HCT116 (cell line): Measurements from ENCODE around the gene IL17REL.

Source experiments
- CEBPB ChIP-seq: IDR thresholded peaks from 2 replicates; pipeline ENCODE4 v1.6.1; 2012; ENCODE audit warnings: low read depth
- EGR1 ChIP-seq: IDR thresholded peaks from 2 replicates; pipeline ENCODE4 v1.6.1; 2012; ENCODE audit warnings: low read depth
- EZH2 ChIP-seq: fragments of 200-600 bp; sonication (generic); IDR thresholded peaks from 2 replicates; pipeline ENCODE4 v1.6.1; 2017; ENCODE audit warnings: antibody characterized with exemption, mixed run types
- EZH2phosphoT487 ChIP-seq: fragments of 200-600 bp; IDR thresholded peaks from 2 replicates; pipeline ENCODE4 v1.6.1; 2018; ENCODE audit warnings: antibody characterized with exemption, borderline replicate concordance
- JUND ChIP-seq: IDR thresholded peaks from 2 replicates; pipeline ENCODE4 v1.6.1; 2012
- POLR2A ChIP-seq: IDR thresholded peaks from 2 replicates; pipeline ENCODE4 v1.7.0; 2011; ENCODE audit warnings: borderline replicate concordance; ENCODE audit not compliant: insufficient read depth, insufficient read length; ENCODE audit errors: extremely low read depth
- POLR2AphosphoS5 ChIP-seq: IDR thresholded peaks from 2 replicates; pipeline ENCODE4 v1.6.1; 2011; ENCODE audit warnings: mild to moderate bottlenecking, low read depth, low read length, moderate library complexity
- SIN3A ChIP-seq: IDR thresholded peaks from 2 replicates; pipeline ENCODE4 v1.6.1; 2012; ENCODE audit warnings: low read depth
- YY1 ChIP-seq: IDR thresholded peaks from 2 replicates; pipeline ENCODE4 v1.6.1; 2011; ENCODE audit warnings: low read length, low read depth, moderate library complexity, mild to moderate bottlenecking; ENCODE audit not compliant: insufficient replicate concordance; ENCODE audit errors: extremely low read depth
- ZFX ChIP-seq: fragments of 450-650 bp; IDR thresholded peaks from 2 replicates; pipeline ENCODE4 v1.6.1; 2017
- TF ChIP-seq, protein P1 (sequence below), 3 experiments: fragments of 200-600 bp in 1 of 3; sonication (generic) in 1 of 3; IDR thresholded peaks in 2 of 3; conservative IDR thresholded peaks in 1 of 3; 2 replicates each; pipeline ENCODE4 v1.5.1; 2012 to 2017; ENCODE audit warnings: low read depth in 2 of 3, low read length in 2 of 3, antibody characterized with exemption in 1 of 3, borderline replicate concordance in 1 of 3, control low read depth in 1 of 3, mild to moderate bottlenecking in 1 of 3, mixed read lengths in 1 of 3, mixed run types in 1 of 3, moderate library complexity in 1 of 3; ENCODE audit not compliant: insufficient read depth in 1 of 3
- TF ChIP-seq, protein P2 (sequence below): IDR thresholded peaks from 2 replicates; pipeline ENCODE4 v1.6.1; 2012
- TF ChIP-seq, protein P3 (sequence below): IDR thresholded peaks from 2 replicates; pipeline ENCODE4 v1.6.1; 2012; ENCODE audit warnings: low read depth
- TF ChIP-seq, protein P4 (sequence below): IDR thresholded peaks from 2 replicates; pipeline ENCODE4 v1.6.1; 2012

DNA sequence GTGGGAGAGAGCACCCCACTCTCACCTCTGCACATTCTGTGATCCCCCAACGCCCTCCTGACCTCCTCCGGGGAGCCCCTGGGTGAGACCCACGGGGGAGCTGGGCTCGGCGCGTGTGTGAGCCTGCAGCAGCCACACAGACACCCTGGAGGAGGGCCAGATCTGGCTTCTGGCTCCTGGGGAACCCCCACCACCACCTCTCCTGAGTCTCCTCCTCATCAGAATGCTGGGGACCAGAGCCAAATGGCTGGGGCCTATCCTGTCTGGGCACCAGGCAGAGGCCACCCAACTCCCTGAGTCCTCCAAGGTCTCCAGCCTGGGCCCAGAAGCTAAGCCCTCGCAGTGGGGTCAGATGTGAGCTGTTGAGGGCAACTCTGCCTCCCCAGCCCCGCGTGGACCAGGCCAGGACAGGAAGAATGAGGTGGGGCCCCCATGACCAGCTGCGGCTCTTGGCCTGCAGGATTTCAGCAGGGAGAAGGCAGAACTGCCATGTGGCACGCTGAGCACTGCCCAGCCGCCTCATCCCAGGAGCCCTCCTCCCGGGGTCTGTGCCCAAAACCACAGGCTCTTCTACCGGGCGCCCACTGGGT is 57.5 kb downstream of the IL17REL start:
- TF ChIP-seq POLR2A = no peak
- TF ChIP-seq POLR2AphosphoS5 = no peak
- TF ChIP-seq YY1 = no peak
- no peak for TF ChIP-seq CEBPB
- no peak for TF ChIP-seq EGR1
- TF ChIP-seq EZH2phosphoT487 = no peak
- TF ChIP-seq JUND = no peak
- TF ChIP-seq, protein P1, sequence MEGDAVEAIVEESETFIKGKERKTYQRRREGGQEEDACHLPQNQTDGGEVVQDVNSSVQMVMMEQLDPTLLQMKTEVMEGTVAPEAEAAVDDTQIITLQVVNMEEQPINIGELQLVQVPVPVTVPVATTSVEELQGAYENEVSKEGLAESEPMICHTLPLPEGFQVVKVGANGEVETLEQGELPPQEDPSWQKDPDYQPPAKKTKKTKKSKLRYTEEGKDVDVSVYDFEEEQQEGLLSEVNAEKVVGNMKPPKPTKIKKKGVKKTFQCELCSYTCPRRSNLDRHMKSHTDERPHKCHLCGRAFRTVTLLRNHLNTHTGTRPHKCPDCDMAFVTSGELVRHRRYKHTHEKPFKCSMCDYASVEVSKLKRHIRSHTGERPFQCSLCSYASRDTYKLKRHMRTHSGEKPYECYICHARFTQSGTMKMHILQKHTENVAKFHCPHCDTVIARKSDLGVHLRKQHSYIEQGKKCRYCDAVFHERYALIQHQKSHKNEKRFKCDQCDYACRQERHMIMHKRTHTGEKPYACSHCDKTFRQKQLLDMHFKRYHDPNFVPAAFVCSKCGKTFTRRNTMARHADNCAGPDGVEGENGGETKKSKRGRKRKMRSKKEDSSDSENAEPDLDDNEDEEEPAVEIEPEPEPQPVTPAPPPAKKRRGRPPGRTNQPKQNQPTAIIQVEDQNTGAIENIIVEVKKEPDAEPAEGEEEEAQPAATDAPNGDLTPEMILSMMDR (IDR thresholded peaks at IDR 0.05 in 2 of 3, conservative IDR thresholded peaks at IDR 0.05 in 1 of 3; ENCODE audit: borderline replicate concordance in 1 of 3, insufficient read depth in 1 of 3, low read depth in 2 of 3, low read length in 2 of 3) = no peak
- TF ChIP-seq, protein P2, sequence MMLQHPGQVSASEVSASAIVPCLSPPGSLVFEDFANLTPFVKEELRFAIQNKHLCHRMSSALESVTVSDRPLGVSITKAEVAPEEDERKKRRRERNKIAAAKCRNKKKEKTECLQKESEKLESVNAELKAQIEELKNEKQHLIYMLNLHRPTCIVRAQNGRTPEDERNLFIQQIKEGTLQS = no peak
- TF ChIP-seq, protein P3, sequence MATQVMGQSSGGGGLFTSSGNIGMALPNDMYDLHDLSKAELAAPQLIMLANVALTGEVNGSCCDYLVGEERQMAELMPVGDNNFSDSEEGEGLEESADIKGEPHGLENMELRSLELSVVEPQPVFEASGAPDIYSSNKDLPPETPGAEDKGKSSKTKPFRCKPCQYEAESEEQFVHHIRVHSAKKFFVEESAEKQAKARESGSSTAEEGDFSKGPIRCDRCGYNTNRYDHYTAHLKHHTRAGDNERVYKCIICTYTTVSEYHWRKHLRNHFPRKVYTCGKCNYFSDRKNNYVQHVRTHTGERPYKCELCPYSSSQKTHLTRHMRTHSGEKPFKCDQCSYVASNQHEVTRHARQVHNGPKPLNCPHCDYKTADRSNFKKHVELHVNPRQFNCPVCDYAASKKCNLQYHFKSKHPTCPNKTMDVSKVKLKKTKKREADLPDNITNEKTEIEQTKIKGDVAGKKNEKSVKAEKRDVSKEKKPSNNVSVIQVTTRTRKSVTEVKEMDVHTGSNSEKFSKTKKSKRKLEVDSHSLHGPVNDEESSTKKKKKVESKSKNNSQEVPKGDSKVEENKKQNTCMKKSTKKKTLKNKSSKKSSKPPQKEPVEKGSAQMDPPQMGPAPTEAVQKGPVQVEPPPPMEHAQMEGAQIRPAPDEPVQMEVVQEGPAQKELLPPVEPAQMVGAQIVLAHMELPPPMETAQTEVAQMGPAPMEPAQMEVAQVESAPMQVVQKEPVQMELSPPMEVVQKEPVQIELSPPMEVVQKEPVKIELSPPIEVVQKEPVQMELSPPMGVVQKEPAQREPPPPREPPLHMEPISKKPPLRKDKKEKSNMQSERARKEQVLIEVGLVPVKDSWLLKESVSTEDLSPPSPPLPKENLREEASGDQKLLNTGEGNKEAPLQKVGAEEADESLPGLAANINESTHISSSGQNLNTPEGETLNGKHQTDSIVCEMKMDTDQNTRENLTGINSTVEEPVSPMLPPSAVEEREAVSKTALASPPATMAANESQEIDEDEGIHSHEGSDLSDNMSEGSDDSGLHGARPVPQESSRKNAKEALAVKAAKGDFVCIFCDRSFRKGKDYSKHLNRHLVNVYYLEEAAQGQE = no peak
- TF ChIP-seq SIN3A = no peak
- no peak for TF ChIP-seq ZFX
- TF ChIP-seq, protein P4, sequence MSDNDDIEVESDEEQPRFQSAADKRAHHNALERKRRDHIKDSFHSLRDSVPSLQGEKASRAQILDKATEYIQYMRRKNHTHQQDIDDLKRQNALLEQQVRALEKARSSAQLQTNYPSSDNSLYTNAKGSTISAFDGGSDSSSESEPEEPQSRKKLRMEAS = no peak
- no peak for TF ChIP-seq EZH2
